C1 segment of cervical spinal cord (tissue), 14 donors: ENCODE measurements around the gene YARS1.

ENCODE experiments used
- DNase-seq, 14 donors: peaks; one replicate each; lab custom pipeline; 2025; lab: John Stamatoyannopoulos, UW

Gene YARS1

DNA sequence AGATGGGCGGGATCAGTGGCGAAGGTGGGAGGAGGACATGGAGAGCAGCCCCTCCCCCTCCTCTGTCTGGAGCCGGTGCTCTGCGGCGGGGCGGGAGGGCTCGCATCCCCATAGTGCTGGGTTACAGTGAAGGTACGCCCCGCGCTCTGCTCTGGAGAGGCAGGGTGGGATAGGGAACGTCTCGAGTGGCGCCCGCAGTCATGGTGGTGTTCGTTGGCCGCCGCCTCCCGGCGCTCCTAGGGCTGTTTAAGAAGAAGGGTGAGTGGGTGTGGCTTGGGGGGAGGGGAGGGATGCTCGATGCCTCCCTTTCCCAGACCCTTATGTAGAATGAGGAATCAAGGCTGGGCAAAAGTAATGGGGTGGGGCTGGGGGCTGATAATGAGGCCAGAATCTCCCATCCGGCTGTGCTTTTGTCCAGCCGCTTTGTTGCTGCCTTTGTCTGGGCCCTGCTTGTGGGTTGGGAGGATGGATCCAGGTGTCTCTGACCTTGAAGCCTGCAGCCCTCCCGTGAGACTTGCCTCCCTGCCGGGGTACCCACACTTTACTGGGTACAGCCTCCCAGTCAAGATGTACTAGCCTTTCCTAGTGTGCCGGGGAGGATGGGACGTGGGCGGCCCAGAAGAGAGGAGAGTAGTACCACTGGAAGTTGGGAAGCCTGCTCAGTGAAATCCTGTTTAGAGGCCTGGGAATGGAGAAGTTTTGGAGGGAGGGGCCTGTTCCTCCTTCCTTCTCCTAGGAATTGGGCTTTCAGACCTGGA lies 51.4 kb downstream of the YARS1 start:
- DNase-seq: no peak

DNA sequence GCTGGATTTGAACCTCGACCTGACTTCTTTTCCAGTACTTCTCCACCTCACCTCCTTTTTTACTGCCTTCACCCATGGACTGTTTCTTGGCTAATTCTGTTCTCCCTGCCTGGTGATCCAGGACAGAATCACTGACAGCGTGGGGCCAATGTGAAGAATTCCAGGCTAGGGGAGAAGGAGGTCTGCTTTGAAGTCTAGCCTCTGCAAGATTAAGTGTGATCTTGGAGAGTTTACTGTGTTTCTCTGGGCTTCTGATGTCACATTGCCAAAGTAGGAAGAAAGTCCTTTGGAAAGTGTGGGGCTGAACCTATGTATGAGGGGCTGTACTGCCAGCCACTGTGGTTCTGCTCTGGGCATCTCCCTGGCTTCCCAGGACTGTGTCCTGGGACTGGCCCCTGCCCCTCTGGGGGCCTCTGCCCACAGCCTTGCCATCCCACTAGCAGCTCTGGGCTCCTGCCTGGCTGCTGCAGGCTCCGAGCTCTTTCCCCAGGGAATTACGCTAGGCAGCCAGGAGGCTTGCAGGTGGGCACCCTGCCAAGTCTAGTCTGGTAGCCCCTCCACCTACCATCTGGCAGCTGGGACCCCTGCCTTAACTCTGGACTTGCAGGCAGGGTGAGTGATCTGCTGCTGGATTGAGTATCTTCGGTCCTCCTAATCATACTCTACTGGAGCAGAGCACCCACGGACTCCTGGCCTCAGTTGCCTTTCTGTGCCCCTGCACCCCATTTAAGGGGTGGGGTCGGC lies 52.2 kb downstream of the YARS1 start:
- DNase-seq: no peak

DNA sequence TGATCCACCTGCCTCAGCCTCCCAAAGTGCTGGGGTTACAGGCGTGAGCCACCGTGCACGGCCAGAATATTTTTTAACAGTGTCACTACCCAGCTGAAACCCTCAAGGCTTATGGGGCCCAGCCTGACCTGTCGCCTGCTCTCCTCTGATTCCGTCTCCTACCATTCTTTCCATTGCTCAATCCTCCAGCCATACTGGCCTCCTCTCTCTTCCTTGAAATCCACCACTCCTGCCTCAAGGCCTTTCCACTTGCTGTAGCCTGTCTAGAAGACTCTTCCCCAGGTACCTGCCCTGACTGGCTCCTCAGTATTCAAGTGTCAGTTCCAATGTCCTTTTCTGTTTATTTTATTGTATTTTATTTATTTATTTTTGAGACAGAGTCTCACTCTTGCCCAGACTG lies 53.9 kb downstream of the YARS1 start:
- DNase-seq: no peak

DNA sequence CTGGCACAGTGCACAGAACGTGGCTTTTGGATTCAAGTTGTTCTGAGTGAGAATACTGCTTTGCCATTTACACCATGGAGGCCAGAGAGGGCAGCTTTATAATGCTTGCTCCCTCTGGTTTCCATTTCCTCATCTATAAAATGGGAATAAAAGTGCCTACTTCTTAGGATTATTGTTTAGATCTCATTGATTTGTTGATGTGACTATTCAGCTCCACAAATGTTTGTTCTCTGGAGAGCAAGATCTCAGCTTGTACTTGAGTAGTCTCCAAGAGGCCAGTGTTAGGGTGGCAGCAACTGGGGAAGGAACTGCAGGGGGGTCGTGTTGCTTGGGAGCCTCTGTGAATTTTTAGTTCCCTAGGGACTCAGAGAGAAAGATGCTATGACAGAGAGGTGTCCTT lies 55.2 kb downstream of the YARS1 start:
- DNase-seq: no peak

DNA sequence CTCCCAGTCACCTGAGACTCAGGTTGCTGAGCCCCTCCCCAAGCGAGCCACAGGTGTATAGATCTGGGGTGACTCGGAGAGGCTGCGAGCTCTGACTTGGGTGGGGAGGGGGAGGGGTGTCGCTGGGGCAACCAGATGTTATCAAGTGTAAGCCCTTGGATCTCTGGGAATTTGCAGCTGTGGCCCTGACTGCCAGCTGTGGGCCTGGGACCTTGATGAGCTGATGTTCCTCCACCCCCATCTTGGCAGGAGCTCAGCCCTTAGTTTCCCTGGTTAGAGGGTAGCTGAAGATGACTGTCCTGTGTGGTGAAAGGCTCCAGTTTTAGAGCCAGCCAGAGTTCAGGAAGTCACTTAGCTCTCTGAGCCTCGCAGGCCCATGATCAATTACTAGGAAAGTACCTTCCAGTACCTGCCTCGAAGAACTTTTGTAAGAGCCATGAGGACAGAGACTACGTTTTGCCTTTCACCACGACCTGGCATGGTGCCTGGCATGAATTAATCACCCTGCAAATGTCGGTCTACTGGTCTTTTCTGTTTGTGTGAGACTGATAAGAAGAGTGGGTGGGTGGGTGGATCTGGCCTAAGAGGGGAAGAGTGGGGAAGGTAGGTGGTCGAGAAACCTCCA lies 55.8 kb downstream of the YARS1 start:
- DNase-seq: no peak

DNA sequence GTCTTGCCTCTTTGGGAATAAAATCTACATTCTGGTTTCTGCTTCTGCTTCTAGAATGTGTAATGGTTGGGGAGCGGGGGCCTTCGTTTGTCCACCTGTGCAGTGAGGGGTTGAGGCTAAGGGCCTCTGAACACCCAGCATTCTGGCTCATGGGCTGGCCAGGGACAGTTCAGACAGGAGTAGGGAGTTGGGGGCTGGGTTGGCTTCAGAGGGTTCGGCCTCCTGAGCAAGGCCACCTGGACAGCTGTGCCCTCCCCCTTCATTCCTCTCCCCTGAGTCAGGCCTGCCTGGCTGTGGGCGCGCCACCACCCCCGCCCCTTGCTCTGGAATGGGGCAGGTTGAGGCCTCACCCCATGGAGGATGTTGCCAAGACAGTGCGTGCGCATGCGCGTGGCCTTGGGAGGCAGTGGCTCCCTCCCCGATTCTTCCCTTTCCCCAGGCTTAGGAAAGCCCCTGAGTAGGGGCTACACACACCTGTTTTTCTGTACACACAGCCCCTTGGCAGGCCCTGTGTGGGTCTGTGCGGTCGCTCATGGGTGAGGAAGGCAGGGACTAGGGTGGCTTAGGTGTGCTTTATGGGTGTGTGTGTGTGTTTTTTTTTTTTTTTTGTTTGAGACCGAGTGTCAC lies 57.0 kb downstream of the YARS1 start:
- no peak for DNase-seq

DNA sequence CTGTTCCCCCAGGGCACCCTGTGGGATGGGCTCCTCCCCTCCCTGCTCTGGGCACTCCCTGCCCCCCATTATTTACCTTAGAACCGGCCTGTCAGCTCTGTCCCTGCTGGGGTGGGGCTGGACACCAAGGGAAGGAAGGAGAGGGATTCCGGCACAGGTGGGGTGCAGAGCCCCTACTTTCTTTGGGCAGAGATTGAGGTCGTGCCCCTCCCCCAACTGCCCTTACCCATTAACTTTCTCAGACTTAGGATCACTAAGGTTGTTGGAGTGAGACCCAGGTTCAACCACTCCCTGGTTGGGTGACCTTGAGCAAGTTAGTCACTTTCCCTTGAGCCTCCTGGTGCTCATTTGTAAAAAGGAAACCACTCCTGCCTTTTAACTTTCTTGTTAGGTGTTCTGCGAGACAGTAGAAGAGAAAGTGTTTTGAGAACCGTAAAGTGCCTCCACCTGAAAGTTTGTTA lies 57.6 kb downstream of the YARS1 start:
- DNase-seq: no peak

DNA sequence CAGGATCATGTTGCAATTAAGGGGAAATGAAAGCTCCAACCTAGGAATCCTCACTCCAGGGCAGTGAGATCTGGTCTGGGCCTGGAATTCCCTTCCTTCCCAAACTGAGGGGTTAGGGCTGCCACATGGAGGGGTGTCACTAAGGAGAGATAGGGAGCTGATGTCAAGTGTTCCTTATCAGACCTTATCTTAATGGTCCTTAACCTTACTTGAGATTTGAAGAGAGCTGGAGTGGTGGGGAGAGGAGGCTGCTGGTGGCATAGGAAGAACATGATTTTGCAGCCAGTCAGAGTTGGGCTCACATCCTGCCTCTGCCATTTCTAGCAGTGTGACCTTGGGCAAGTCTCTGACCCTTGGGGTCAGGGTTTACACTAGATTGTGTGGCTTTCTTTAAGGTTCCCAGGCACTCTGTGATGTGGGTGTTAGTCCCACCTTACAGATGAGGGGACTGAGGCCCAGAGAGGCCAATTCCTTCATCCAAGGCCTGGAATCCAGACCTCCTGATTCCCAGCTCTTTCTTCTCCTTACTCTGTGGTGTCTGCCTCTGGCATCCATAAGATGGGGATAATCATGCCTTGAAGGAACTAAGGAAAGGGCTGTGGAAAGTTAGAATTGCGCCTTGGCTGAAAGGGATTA lies 58.2 kb downstream of the YARS1 start:
- no peak for DNase-seq

DNA sequence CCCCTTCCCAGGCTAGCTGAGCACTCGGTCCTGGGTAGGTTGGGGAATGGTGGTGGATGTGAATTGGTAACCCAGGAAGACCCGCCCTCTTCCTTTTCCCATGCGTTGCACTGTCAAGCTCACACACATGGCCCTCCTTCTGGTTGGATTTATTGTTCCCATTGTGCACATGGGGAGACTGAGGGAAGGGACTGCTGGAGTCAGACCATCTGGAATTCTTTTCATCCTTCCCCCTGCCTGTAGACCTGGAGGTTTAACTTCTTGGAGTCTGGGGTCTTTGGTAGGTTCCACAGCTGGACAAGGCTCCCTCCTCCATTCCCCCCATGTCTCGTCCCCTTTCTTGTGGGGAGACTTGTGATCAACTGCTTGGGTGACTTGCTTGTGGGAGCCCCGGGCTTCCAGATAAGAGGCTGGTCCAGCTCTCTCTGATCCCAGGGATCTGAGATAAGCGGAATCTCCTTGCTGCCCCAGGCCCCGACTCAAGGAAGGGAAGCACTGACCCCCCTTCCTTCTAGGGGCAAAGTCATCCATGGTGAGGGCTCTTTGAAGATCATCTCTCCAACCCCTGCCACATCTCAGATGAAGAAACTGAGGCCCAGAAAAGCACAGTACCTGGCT lies 58.9 kb downstream of the YARS1 start:
- no peak for DNase-seq

DNA sequence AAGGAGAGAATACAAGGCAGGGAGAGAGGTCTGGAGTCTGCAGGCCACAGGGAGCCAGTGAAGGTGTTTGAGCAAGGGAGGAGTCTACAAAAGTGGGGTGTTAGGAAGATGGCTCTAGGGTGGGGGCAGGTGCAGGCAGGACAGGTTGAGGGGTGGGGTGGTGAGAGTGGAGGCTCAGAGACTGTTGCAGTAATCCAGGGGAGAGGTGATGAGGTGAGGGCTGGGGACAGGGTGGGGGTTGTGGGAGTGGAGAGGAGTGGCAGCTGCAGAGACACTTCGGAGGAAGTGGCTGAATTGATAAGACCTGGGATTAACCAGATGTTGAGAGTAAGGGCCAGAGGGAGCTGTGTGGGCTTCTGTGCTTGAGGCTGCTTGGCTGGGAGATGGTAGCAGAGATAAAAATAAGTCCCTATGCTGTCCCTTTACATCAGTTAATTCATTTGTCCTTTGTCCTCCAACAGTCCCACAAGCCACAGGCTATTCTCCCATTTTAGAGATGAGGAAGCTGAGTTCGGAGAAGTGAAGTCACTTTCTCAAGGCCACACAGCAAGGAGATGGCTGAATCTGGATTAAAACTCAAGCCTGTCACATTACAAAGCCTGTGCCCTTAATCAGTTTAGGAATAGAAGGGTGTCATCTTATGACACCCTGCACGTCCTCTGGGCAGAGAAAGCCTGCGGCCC lies 59.8 kb downstream of the YARS1 start:
- no peak for DNase-seq

DNA sequence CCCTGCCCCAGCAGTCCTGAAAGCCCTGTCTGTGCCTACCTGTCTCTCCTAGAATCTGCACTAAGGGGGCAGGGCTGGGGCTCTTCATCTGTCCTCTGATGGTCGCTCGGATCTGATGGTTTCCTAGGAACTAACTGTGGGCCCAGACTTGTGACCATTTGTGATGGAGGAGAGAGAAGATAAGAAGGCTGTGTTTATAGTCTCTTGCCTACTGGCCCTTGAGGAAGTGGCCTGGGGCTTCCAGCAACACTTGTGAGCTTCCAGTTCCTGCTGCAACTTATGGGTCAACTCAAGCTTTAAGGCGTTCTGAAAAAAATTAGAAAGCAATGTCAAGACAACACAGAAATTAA lies 61.4 kb downstream of the YARS1 start:
- no peak for DNase-seq

DNA sequence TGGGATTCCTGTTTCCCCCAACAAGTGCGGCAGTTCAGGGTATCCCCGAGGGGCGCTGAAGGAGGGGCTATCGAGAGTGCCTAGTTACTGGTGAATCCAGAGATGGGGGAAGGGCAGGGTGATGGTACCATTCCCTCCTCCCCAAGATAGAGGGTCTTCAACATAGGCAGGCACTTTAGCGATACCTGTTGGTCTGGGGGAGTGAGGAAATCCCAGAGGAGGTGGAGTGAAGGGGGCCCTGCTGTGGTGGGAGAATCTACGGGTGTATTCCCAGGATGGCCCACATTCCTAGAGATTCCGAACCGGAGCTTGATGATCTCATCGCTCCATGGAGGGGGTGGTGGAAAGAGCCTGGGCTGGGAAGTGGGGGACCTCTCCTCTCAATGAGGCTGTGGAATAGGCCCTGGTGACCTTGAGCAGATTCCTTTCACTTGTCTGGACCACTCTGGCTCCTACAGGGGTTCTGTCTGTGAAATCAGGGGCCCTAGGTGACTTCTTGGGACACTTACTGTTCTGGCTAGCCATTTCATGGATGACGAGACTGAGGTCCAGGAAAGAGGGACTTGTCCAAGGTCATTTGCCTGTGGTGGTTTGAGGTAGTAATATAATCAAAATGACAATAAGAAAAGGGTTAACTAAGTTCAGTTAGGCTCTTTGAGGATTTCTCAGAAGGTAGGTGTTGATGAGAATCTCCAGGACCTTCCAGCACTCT lies 61.9 kb downstream of the YARS1 start:
- no peak for DNase-seq

DNA sequence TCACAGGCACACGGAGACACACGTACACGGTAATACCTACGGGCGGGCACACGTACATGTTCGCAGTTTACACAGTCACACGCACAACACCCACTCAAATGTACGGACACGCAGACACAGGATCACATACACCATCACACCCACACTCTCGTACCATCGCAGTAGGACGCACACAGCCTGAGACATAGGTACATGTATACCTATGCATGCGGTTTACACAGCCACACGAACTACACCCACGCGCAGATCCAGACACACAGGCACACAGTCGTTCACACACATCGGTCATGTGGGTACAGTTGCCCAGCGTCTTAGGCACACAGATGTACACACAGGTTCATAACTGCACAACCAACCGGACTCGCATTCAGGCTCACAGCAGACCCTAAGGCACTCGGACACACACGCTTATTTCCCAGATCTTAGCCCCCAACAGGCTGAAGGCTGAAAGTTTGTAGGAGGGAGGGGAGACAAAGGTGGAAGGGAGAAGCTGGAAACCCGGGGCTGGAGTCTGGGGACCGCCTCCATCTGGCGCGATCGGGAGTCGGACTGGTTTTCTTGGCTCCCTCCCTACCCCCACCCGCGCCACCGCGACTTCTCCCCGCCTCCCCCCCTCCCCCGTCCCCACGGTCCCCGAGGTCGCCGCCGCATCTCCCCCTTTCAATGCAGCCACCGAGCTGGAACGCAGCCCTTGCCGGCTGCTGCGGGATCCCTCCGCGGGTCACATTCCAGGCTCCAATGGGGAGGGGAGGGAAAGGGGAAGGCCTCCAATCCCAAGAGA lies 62.7 kb downstream of the YARS1 start:
- DNase-seq: peak in 2 of 14 donors; percentile 9 to 19

DNA sequence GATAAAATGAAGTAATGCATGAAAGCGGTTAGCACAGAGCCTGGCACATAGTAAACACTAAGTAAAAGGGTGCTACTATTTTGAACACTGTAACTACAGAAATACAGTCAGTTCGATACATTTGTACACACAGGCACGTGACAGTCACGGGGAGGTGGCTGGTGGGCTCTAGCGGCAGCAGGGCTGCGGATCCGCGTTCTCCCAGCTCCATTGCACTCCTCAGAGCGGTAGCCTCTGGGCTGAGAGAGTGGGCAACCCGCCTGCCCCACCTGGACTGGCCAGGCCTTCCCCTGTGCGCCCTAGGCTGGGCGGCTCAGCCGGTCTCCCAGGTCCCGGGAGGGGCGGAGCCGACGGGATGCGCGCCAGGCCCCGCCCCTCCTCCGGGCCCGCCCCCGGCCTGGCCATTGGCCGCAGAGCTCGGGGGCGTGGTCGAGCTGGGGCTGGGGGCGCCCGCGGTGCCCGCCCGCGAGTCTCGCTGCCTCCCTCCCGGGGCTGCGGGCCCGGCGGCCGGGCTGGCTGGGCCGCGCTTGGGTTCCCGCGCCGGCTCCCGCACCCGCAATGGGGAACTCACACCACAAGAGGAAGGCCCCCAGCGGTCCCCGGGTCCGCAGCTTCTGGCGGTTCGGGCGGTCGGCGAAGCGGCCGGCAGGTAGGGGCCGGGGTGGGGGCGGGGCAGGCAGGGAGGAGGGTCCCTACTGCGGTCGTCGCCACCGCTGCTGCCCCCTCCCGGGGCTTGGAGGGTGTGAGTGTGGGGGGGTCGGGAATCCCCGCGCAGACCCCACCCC lies 63.4 kb downstream of the YARS1 start:
- peak in 10 of 14 donors; percentile 2 to 60 (median 34) for DNase-seq

DNA sequence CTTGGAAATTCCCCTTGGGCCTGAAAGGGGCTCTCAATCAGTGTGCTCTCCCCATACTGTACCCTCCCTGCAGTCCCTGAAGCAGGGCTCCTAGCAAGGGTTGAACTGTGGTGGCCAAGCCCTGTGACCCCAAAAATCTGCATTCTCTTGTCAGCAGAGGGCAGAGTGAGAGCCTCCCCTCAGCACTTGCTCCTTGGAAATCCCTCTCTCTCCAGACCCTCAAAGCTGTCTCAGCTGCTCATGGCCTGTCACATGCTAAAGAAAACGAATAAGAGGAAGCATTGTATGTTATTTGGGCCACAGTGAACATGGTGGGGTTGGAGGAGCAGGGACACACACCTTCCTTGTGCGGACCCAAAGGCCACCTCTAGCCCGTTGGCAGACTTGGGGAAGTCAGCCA lies 67.4 kb downstream of the YARS1 start:
- no peak for DNase-seq

DNA sequence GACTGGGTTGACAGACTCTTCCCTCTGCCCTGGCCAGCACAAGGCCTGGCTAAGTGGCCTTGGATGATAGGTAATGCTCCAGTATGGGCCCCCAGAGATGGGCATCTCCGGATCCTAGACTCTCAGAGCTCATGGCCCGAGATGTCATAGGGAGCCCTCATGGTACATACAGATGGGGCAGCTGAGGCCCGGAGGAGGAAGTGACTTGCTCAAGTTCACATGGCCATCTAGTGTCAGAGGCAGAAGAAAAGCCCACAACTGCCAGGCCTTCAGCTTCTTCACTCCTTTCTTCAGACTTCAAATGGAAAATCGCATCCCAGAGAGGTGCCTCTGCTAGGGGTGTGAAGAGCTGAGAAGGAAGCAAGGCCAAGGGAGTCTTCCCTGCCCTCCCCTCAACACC lies 67.8 kb downstream of the YARS1 start:
- no peak for DNase-seq

DNA sequence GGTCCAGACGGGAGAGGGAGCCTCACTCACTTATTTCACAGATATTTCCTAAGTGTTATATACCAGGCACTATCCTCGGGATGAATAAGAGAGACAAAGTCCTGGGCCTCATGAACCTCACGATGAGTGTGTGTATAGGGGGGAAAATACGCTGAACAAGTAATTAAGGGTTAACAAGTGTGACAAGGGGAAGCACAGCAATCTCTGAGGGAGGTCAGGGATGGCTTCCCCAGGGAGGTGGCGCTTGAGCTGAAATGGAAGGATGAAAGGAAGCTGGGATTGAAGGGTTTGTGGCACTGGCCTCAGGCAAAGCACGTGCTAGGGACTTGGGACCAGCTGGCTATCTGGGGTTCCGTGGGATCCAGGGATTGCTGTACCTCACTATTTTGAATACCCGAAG lies 68.2 kb downstream of the YARS1 start:
- DNase-seq: no peak

DNA sequence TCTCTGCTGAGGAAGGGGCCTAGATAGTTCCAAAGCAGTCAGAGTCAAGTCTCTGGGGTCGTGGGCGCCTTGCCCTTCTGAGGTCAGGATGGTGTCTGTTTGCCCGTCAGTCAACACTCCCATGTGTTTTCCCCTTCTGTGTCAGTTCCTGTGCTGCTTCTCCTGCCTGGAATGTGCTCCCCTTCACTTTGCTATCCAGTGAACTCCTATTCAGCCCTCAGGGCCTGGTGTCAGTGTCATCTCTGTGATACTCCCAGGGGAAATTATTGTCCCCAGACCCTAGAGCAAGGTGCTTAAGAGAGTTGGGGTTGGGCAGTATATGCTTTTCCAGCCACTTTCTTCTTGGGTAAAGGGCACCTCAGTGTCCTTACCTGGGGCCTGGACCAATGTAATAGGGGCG lies 68.8 kb downstream of the YARS1 start:
- DNase-seq: no peak

DNA sequence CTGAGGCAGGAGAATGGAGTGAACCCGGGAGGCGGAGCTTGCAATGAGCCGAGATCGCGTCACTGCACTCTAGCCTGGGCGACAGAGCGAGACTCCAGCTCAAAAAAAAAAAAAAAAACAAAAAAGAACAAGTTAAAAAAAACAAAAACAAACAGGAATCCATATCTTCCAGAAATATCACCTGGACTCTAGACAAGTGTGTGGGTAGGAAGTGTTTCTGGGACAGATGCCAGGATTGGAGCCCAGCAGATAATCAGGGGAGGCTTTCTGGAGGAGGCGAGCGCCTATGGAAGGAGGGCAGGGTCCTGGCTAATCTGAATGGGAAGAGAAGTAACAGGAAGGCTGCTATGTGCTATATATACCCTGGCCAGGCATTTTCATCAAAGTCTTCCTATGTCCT lies 71.0 kb downstream of the YARS1 start:
- DNase-seq: no peak
